ENCODE results near the gene SLC8A1.

- no peak for TF ChIP-seq CTCF (IDR thresholded peaks at IDR 0.05)
- TF ChIP-seq EZH2 (IDR thresholded peaks at IDR 0.05) = no peak
- TF ChIP-seq EZH2phosphoT487 (IDR thresholded peaks at IDR 0.05) = no peak
These were observed 90.4 kb downstream of the SLC8A1 start for GRCh38 chr2:40361478-40361877.

Data from neural progenitor cell (in vitro differentiated cells).